Umbilical cord (tissue), 2 donors: Measurements from ENCODE around the gene SMIM38. TPM values are rescaled to one million over a fixed set of nuclear protein-coding genes. Genes with fewer than 3 reads are reported as not detected.
A peak's percentile ranks its signal among the peaks of the same experiment; 100 is the strongest.
"Not testable (repeated sequence)": the region's sequence is repeated elsewhere in the genome, so short reads cannot be mapped to it uniquely, and the experiment has no call there.

Experiments
- DNase-seq: peaks from one replicate; pipeline ENCODE4 v3.0.0-alpha.2; 2015; ENCODE audit warnings: low spot score
- total RNA-seq: library from RNA; depleted of rRNA; stranded (reverse); fragments of >200 nt; gene quantifications from one replicate; pipeline ENCODE4 v1.2.3, GENCODE V29; 2014; ENCODE audit warnings: low replicate concordance; ENCODE audit not compliant: insufficient read depth

SMIM38 gene
- total RNA-seq, 1 donor from 2014 or later, result 4.6 TPM

DNA sequence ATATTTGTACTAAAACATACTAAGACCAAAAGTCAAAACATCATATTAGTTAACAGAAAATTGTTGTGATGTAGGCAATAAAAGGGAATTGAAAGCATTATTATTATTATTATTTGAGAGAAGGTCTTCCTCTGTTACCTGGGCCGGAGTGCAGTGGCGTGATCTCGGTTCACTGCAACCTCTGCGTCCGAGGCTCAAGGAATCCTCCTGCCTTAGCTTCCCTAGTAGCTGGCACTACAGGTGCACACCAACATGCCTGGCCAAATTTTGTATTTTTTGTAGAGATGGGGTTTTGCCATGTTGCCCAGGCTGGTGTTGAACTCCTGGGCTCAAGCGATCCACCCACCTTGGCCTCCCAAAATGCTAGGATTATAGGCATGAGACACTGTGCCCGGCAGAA, 15.6 kb upstream of the SMIM38 start:
- DNase-seq, result not testable (repeated sequence)

- no peak for DNase-seq
These were observed 15.1 kb upstream of the SMIM38 start for GRCh38 chr11:69140635-69141034.

DNA sequence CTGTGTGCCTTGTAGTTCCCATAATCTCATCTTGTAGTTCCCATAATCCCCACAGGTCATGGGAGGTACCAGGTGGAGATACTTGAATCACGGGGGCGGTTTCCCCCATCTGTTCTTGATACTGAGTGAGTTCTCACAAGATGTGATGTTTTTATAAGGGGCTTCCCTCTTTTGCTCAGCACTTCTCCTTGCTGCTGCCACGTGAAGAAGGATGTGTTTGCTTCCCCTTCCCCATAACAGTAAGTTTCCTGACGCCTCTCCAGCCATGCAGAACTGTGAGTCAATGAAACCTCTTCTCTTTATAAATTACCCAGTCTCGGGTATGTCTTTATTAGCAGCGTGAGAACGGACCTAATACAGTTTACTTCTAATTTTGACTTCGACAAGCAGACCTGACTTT, 14.0 kb upstream of the SMIM38 start:
- no peak for DNase-seq

- no peak for DNase-seq
These were observed 12.8 kb upstream of the SMIM38 start for GRCh38 chr11:69142895-69143294.

DNA sequence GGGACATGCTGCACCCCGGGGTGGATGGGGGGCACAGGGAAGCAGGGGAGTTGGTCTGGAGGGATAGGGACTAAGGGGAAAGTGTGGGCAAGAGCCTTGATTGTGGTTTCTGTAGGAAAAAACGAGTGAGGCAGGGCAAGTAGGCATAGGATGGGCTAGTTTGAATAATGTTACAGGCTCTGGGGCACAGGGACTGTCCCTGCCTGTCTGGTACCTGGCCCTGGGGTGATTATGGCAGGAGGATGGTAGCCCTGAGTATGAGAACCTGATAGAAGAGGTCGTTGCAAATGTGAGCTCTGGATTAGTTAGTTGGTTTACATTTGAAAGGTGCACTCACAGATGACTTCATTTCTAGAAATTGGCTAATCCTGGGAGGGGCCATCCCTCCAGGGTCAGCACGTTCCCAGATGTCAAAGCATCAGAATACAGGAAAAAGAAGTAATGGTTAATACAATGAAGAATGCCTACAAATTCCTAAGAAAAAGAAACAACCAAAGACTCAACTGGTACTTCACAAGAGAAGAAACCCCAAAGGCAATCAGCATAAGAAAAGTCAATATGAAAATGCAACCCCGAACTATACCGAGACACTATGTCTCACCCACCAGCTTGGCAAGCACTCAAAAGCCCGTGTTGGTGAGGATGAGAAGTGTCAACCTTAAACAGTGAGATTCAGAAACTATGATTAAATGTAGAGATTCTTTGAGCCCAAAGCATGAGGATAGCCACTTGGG, 11.3 kb upstream of the SMIM38 start:
- DNase-seq, result no peak

DNA sequence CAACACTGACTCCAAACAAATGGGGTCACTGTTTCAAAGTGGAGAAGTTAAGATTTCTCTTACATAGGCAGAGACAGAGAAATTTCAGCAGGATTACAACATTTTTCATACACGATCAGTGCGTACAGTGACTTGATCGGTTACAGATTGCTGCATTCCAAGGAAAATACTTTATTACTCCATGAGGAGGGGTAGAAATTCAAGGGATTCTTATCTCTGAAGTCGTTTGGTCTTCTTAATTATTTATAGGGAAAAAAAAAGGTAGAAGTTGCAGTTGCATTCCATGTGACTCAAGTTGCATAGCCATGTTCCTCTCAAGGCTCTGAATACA, 10.7 kb upstream of the SMIM38 start:
- no peak for DNase-seq

GRCh38 chr11:69148377-69148762, 7.4 kb upstream of the SMIM38 start:
- DNase-seq, result no peak

DNA sequence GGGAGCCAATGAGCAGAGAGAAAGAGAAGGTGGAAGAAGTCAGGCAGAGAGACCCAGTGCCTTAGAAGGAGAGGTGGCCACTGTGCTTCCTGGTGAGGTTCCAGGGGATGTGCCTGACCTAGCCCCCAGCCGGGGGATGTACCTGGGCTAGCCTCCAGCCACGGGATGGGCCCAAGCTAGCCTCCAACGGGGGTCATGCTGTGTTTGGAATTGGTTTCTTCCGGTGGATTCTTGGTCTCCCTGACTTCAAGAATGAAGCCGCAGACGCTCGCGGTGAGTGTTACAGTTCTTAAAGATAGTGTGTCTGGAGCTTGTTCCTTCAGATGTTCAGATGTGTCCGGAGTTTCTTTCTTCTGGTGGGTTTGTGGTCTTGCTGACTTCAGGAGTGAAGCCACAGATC, 6.9 kb upstream of the SMIM38 start:
- DNase-seq, result no peak

- not testable (repeated sequence) for DNase-seq
These were observed 6.2 kb upstream of the SMIM38 start for GRCh38 chr11:69149338-69150045.

- DNase-seq, result no peak
These were observed 5.6 kb upstream of the SMIM38 start for GRCh38 chr11:69150175-69150574.

- peak; percentile 67 for DNase-seq
These were observed 3.9 kb upstream of the SMIM38 start for GRCh38 chr11:69151836-69152235.

- DNase-seq, result peak; percentile 22
These were observed 2.9 kb upstream of the SMIM38 start for GRCh38 chr11:69152733-69153421.

DNA sequence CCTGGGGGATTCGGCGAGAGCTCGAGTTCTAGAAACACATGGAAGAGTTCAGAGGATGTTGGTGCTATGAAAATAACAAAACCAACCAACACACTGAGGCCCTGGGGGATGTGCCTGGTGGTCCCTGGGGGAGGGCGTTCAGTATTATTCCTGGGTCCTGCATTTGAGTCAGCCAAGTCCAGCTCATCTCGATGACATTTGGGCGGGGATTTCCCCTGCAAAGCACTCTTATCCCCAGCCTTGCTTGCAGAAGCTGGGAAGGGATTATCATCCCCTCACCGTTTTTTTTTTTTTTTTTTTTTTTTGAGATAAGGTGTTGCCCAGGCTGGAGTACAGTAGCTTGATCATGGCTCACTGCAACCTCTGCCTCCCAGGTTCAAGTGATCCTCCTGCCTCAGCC, 2.1 kb upstream of the SMIM38 start:
- DNase-seq, result peak; percentile 69

DNA sequence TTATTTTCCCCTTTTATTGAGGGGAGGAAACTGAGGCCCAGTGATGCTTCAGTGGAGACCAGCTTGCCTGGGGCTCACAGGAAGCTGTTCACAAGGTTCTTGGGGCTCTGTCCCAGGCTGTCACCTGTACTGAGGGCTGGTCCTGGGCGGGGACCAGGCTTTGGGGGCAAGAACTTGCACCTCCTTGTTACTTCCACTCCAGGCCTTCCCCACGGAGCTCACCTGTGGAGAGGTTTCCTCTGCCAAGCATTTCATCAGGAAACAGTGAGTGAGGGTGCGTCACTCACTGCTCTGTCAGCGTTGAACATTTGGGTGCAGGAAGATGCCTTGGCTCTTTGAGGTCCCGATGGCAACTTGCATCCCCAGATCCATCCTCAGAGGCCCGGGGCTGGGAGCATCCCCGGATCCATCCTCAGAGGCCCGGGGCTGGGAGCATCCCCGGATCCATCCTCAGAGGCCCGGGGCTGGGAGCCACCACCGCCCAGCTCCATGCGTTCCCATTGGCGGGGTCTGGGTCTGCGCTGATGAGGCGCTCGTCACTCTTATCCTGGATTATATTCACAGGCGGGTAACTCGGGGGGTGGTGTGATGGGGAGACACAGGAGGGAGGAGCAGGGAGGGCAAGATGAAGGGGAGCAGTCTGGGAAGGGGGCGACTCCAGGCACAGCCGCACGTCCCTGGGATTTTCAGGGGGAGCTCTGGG, 1.4 kb upstream of the SMIM38 start:
- DNase-seq, result no peak

- DNase-seq, result no peak
These were observed 815 bp upstream of the SMIM38 start for GRCh38 chr11:69154938-69155301.

- DNase-seq, result peak; percentile 86
These were observed 502 bp downstream of the SMIM38 start for GRCh38 chr11:69156235-69156639.

GRCh38 chr11:69156673-69157155, 979 bp downstream of the SMIM38 start:
- peak; percentile 94 for DNase-seq

GRCh38 chr11:69157156-69157821, 1.6 kb downstream of the SMIM38 start:
- DNase-seq, result peak; percentile 74

DNA sequence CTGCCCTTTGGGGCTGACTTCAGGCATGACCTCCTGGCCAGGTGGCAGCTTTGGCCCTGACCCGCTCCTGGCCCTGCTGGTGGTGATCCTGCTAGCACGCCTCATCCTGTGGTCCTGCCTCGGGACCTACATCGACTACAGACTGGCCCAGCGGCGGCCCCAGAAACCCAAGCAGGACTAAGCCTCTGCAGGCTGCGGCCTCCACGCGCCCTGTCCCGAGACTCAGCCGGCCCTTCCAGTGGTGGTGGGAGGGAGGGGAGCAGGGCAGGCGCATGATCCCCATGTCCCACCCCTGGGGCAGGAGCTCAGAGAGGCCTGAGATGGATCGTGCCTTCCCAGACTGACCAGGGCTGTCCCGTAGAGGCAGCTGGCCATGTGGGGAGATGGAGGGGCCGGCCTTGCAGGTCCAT, 2.1 kb downstream of the SMIM38 start:
- DNase-seq, result no peak

DNA sequence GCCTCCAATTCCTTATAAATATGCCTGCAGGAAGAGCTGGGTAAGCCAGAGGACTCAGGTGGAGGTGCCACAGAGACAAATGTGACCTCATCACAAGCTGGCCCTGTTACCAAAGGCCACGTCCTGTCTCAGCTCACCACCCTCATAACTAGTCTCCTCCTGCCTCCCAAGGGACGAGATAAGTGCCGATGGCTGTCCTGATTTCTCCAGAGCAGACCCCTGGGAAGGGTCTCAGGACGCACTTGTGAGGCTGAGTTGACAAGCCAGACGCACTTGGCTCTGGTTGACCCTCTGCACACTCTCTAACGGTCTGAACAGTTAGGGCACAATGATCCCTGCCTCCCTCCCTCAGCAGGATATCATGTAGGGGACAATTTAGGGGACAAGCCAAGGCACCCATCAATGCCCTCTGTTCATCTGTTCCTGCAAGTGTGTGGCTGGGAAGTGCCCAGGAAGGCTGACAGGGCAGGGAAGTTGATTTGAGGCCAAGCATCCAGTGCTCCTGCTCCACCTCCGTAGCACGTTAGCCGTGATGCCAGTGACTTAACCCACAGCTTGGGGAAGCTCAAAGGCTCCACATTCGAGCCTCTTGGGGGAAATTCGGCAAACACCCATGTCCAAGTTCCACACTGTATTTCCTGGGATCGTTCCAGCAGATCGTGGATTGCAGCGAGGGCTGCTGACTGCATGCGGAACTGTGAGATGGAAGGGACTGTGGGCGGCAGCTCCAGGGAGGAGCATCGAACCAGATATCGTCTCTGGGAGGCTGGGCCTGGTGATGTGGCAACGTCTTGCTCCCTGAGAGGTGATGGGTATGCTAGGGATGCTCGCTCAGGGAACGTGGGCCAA, 2.8 kb downstream of the SMIM38 start:
- DNase-seq, result peak; percentile 47
